HG03066 (cell line): ENCODE results near the gene EEF1AKMT2.
A peak's percentile ranks its signal among the peaks of the same experiment; 100 is the strongest.
"Not testable (repeated sequence)": the region's sequence is repeated elsewhere in the genome, so short reads cannot be mapped to it uniquely, and the experiment has no call there.

Experiments
- ATAC-seq: cut with Tn5 transposase; IDR thresholded peaks from one replicate; pipeline ENCODE4 v1.9.1; 2021; ENCODE audit warnings: low read depth; ENCODE audit not compliant: unreplicated experiment

EEF1AKMT2 gene

DNA sequence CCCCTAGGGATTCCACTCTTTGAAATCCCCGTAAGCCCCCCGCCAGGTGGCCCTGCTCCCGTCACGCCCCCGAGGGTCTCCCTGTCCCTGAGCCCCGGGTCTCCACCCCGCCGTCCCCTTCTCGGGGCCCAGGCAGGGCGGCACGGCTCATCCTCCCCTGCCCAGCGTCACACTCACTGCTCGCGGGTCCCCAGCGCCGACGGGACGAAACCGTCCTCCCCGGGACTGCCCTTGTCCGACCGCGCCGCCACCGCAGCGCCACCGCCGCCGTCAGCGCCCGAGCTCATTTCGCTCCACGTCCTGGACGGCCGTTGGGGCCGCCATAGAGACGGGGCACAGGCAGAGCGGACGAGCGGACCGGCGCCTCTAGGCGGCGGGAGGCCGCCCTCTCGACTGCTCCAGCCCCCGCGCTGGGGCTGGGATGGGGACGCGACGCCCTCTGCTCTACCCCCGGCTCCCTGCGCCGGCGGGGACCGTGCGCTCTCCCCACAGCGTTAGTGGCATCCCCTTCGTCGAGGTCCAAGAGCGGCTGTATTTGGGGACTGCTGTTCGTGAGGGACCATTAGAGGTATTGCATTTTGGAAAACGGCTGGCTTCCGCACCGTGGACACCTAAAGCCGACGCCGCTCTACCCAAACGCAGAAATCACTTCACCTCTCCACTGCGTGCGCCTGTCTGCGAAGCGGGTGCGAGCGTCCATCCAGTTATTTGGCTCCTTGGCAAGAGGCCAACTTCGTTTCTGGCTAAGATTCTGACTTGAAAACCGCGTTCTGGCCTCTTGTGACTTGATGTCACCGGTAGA is at the start of gene EEF1AKMT2:
TSS of gene EEF1AKMT2 (minus strand) at position 341 of the 802 bp plus-strand sequence. CDS start at position 287, 54 bp downstream.
- peak; percentile 77 for ATAC-seq

DNA sequence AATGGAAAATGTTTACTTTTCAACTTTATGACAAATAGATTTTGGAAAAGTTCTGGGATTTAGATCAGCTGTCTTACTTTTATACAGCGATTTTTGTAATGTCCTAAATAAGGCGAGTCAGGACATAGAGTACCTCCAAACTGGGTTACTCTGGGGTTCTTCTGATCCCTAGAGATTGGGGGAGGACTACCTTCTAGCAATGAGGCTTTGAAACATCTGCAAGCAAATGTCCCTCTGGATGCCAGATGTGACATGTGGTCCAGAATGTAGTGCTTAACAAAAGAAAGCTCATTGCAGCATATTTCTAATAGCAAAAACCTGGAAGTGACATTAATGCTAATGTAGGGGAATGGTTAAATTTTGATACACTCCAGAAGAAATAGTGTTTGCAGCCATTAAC is 46.0 kb upstream of the EEF1AKMT2 start:
- ATAC-seq, result no peak

DNA sequence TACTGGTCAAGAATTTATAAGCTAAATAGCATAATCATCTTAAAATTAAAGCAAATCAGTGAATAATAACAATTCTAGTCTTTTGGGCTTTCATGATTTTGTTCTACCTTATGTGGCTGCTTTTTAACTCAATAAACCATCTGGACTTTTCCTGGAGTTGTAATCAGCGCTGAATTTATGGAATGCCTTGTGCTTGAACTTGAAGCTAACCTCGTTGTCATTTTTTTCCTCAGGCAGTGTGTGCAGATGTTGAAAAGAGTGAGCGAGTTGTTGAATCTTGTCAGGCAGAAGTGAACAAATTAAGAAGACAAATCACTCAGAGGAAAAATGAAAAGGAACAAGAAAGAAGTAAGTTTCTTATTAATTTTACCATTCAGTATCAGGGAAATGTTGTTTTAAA is 39.4 kb upstream of the EEF1AKMT2 start:
- ATAC-seq, result no peak

DNA sequence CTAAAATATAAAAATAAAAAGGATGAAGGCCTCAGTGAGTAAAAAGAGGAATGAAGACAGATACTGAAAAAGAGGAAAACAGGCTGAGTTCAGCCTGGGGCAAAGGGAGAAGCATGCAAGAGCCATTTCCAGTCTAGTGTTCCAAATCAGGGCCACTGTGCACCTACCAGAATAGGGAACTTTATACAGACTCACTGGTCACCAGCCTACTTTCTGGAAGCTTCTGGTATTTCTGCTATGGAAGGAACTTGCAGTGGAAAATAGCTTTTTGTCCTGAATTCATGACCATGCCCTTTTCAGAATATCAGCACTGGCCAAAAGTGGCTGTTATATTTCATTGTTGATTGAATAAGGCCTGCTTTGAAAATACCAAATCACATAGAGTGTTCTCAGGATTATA is 38.8 kb upstream of the EEF1AKMT2 start:
- no peak for ATAC-seq

DNA sequence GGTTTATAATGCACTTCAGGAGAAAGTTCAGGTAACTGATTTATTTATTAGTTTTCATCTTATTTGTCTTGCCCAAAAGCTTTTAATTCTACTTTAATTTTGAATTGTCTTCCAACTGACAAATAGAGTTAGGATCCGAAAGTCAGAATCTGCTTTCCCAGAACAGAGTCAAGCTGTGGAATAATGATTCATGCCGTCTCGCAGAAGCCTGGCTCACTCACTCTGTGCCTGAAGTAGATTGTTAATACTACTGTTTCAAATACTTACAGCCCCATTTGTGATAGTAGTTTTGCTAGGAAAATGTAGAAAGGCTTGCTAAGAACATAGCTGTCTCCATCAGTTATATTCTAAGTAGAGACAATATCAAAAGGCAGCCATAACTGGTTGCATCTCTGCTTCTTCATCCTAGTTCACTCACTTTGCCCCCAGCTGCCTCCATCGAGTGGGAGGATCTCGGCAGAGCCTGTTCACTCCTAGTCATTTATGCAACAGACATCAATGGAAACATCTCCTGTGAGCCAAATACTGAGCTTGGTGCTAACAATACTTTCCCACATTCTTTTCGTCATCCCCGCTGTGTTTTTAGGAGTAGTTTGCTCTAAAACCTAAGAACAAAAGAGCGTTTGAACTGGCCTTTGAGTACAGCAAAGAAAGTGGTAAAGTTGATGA is 37.9 kb upstream of the EEF1AKMT2 start:
- no peak for ATAC-seq

DNA sequence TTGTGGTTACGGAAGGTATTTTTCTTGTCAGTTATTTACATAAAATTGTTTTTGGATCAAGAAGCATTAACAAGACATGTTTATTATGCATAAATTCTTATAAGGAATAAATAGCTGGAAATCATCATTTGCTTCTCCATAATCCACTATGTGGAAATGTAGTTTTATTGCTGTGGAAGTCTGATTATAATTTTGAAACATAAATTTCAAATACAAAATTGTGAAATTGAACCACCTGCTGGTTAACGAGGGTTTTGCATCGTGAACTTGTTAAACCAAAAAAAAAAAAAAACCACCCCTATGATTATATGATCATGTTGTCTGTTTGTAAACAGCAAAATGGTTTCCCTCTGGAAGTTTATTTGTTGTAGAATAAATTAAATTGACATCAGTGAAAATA is 35.8 kb upstream of the EEF1AKMT2 start:
- ATAC-seq, result no peak

DNA sequence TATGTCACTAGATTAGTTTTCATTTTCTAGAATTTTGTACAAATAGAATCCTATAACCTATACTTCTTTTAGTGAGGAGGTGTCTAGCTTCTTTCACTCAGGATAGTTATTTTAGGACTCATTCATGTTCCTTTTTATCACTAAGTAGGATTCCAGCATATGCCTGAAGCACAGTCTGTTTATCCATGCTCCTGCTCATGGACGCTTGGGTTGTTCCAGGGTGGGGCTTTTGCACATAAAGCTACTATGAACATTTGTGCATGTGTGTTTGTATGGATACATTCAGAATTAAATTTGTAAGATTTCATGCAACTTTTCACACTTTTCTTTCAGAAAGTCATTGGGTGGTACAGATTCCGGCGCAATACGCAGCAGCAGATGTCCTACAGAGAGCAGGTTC is 34.6 kb upstream of the EEF1AKMT2 start:
- no peak for ATAC-seq

DNA sequence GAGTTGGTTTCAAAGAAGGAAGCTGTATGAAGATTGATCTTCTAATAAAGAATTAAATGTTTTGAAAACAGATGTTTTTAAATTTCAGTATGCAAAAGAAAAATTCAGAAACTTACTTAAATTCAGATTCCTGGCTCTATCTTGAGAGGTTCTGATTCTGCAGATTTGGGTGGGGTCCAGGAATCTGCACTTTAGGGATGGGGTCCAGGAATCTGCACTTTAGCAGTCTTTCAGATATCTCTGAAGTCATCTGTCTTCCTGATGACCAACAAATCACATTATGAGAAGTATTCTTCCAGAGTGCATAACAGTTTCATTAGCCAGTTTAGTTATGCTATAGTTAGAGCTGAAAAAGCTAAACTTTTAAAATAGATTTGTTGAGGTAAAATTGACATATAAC is 34.0 kb upstream of the EEF1AKMT2 start:
- ATAC-seq, result no peak

DNA sequence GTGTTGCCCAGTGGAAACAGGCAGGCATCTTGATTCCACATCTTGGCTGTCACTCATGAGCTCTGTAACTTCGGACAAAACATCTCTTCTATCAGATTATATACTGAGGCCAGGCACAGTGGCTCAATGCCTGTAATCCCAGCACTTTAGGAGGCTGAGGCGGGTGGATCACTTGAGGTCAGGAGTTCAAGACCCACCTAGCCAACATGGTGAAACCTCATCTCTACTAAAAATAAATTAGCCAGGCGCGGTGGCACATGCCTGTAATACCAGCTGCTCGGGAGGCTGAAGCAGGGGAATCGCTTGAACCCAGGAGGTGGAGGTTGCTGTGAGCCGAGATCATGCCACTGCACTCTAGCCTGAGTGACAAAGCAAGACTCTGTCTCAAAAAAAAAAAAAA is 33.2 kb upstream of the EEF1AKMT2 start:
- ATAC-seq, result not testable (repeated sequence)

DNA sequence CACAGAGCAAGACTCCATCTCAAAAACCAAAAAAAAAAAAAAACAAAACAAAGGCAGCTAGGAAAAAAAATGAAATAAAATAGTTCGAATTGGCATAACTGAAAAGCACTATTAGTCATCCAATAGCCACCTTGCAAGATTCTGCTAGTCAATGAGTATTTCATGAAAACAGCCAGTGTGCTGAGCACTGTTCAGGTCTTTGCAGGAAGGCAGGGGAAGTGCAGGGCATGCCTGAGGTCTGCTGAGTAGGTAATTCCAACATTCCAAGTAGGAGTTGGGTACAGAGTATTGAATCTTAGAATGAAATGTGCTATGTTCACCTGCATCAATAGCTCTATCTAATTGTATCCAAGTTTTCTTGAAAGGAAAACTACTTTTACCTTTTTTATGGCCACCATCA is 32.8 kb upstream of the EEF1AKMT2 start:
- ATAC-seq, result no peak

DNA sequence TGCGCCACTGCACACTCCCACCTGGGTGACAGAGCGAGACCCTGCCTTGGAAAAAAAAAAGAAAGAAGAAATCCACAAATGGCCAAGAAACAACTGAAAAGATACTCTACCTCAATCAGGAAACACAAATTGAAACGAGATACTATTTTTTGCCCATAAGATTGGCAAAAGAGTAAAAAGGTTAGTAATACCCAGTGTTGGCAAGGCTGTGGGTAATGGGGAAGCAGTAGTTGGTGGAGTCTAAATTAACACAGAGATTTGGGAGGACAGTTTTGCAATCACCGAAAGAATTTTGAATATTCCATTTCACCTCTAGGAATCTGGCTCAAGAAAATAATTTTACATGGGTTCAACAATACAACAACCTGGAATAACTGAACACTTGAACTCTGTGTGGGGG is 29.8 kb upstream of the EEF1AKMT2 start:
- no peak for ATAC-seq

DNA sequence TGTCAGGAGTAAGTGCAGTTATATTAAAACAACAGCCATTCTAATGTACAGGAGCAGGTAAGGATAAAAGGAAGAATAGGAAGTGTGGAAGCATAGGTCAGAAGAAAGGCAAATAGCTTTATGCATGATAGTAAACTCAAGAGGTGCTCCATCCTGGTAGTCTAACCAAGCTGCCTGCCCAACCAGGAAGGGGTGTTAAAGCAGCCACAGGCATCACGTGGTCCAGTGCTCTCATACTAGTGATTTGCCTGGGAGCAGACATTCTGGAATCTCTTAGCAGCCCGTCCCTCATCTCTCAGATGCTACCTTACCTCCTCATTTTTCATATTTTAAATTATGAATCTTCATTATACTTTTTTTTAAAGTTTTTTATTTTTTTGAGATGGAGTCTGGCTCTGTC is 28.4 kb upstream of the EEF1AKMT2 start:
- ATAC-seq, result no peak

DNA sequence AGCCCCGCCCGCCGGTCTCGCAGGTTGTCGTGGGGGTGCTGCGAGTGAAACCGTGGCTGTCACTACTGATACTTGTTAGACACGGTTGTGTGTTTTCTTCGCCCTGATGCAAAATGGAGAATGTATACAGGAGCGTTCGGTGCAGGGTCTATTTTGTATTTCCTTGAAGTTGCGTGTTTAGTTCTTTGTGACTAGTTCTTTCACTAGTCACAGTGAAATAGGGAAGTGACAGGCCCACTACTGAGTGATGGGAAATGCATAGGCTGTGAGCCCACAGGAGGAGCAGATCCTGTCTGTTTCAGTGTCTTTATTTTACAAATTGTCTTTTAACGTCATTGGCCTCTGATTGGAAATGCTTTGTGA is 10.6 kb upstream of the EEF1AKMT2 start:
- ATAC-seq, result peak; percentile 43

DNA sequence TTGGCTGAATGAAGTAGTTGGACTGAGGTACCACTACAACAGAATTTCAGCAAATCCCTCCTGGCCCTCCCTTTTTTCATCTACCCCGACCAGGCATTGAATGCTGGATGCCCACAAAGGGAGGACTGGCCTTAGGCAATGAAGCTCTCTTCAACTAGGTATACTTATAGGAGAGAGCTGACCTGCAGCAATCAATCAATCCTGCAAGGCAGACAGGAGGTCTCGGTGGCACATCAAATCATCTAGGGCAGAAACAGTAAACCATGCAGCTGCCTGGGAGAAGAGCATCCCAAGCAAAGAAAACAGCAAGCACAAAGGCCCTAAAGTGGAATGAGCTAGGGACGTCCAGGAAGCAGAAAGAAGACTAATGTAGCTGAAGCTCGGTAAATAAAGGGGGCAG is 7.5 kb upstream of the EEF1AKMT2 start:
- no peak for ATAC-seq

DNA sequence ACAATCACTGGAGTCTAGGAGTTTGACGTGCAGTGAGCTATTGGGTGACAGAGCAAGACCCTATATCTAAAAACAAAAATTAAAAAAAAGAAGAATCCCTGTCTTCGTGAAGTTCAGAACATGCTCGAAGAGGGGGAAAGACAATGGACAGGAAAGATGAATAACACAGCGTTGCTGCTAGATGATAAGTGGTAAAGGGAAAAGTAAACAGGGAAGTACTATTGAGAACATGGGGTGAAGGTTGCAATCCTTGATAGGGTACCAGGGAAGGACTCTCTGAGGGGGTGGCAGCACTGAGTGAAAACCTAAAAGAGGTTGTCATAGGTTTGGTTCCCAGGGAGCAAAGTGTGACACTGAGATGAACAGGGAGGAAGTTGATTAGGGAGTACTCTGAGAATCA is 7.1 kb upstream of the EEF1AKMT2 start:
- no peak for ATAC-seq

DNA sequence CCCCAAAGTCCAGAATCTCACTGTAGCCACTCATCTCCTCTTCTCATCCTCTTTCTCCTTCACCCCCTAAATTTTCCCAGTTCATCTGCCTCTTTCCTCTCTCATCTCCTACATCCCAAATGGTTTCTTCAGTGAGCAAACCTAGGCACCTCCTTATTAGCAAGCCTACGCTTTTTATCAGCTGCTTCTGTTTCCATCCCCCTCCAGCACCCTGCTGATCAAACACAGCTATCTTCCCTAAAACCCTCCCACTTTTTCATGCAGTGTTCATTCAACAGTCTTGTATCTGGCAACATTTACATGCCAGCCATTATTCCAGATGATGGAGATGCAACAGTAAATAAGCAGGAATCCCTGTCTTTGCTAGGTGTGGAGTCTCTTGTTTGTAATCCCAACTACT is 6.7 kb upstream of the EEF1AKMT2 start:
- ATAC-seq, result no peak

DNA sequence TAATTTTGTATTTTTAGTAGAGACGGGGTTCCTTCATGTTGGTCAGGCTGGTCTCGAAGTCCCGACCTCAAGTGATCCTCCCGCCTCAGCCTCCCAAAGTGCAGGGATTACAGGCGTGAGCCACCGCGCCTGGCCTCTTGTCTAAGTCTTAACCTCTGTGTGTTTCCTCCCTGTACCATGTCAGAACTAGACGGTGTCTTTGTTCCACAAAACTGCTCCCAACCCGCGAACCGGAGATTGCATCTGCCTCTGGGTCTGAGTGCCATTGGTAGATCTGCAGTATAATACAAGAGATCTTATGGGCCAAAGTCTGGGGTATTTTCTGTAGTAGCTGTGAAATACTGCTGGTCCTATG is 1.3 kb upstream of the EEF1AKMT2 start:
- no peak for ATAC-seq

DNA sequence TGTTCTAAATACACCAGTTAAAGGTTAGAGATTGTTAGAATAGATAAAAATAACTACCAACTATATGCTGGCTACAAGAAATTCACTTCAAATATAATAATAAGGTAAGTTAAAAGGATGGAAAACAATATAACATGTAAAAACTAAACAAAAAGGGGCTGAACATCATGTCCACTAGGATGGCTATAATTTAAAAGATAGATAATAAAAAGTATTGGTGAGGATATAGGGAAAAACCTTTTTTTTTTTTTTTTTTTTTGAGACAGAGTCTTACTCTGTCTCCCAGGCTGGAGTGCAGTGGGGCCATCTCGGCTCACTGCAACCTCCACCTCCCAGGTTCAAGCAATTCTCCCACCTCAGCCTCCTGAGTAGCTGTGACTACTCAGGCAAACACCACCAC is 8.8 kb downstream of the EEF1AKMT2 start:
- ATAC-seq, result not testable (repeated sequence)

DNA sequence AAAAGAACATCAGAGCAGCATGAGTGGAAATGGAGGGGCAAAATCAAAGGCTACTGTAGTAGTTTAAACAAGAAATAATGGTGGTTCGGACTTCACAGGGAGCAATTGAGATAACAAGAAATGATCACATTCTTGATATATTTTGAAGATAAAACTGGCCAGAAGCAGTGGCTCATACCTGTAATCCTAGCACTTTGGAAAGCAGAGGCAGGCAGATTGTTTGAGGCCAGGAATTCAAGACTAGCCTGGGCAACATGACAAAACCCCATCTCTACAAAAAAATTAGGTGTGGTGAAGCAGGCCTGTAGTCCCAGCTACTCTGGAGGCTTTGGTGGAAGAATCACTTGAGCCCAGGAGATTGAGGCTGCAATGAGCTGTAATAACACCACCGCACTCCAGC is 22.9 kb downstream of the EEF1AKMT2 start:
- ATAC-seq, result no peak

DNA sequence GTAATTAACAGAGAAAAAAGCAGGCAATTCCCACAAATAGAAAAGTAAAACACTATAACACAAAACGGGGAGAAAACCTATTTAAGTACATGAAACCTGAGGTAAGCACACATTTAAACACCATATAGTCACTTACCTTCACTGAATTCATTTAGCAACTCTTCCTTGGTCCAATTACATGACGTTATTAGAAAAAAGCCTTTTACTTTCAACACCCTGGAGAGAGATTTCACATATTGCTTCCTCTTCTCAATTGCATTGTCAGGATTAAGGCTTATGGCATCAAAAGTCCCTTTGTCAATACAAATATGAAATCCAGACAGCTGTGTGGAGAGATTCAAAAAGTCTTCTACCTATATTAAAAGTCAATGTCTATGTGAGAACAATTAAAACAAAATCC is 26.4 kb downstream of the EEF1AKMT2 start:
- no peak for ATAC-seq

DNA sequence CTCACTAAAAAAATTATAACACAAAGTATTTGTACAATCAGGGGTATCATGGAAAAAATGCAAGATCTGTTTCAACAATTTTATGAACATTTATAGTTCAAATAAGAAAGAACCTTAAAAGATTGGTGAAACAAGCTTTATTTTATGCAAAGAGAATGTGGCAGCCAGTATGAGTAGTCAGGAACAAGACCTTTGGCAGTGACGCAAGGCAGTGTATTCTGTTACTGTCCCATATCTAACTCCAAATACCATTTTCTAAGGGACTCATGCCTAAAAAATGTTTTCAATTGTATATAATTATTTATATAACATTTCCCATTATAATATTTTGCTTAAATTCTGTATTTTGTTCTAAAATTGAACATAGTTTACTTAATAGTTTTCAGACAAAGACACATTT is 28.4 kb downstream of the EEF1AKMT2 start:
- ATAC-seq, result no peak

DNA sequence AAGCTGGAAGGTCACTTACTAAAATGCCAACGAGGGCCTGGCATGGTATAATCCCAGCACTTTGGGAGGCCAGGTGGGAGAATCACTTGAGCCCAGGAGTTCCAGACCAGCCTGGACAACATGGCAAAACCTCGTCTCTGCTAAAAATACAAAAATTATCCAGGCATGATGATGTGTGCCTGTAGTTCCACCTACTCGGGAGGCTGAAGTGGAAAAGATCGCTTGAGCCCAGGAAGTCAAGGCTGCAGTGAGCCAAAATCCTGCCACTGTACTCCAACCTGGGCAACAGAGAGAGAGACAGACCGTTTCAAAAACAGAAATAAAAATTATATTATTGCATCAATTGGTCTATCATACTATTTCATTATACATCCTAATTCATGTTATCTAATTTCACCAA is 29.4 kb downstream of the EEF1AKMT2 start:
- ATAC-seq, result no peak
